Mononuclear cell (primary cell): ENCODE data around the gene UGGT2. TPM values are rescaled to one million over a fixed set of nuclear protein-coding genes. Genes with fewer than 3 reads are reported as not detected.
A peak's percentile ranks its signal among the peaks of the same experiment; 100 is the strongest.

Experiments used
- H3K27me3 ChIP-seq: 2 replicates; pipeline ENCODE4 v1.6.0; 2011; ENCODE audit warnings: low read length, control low read depth; ENCODE audit not compliant: insufficient read depth
- H3K4me1 ChIP-seq: 2 replicates; pipeline ENCODE4 v1.5.1; 2011; ENCODE audit warnings: mild to moderate bottlenecking, low read length, control low read depth; ENCODE audit not compliant: insufficient read depth
- H3K4me3 ChIP-seq: 2 replicates; pipeline ENCODE4 v1.5.1; 2011; ENCODE audit warnings: mild to moderate bottlenecking, low read length, moderate library complexity
- H3K9me3 ChIP-seq: 2 replicates; pipeline ENCODE4 v1.5.1; 2011; ENCODE audit warnings: low read depth, mild to moderate bottlenecking, control low read depth, low read length
- total RNA-seq: library from RNA; depleted of rRNA; stranded (reverse); fragments of >200 nt; gene quantifications from one replicate; pipeline ENCODE4 v1.2.3, GENCODE V29; 2012

UGGT2 gene, protein sequence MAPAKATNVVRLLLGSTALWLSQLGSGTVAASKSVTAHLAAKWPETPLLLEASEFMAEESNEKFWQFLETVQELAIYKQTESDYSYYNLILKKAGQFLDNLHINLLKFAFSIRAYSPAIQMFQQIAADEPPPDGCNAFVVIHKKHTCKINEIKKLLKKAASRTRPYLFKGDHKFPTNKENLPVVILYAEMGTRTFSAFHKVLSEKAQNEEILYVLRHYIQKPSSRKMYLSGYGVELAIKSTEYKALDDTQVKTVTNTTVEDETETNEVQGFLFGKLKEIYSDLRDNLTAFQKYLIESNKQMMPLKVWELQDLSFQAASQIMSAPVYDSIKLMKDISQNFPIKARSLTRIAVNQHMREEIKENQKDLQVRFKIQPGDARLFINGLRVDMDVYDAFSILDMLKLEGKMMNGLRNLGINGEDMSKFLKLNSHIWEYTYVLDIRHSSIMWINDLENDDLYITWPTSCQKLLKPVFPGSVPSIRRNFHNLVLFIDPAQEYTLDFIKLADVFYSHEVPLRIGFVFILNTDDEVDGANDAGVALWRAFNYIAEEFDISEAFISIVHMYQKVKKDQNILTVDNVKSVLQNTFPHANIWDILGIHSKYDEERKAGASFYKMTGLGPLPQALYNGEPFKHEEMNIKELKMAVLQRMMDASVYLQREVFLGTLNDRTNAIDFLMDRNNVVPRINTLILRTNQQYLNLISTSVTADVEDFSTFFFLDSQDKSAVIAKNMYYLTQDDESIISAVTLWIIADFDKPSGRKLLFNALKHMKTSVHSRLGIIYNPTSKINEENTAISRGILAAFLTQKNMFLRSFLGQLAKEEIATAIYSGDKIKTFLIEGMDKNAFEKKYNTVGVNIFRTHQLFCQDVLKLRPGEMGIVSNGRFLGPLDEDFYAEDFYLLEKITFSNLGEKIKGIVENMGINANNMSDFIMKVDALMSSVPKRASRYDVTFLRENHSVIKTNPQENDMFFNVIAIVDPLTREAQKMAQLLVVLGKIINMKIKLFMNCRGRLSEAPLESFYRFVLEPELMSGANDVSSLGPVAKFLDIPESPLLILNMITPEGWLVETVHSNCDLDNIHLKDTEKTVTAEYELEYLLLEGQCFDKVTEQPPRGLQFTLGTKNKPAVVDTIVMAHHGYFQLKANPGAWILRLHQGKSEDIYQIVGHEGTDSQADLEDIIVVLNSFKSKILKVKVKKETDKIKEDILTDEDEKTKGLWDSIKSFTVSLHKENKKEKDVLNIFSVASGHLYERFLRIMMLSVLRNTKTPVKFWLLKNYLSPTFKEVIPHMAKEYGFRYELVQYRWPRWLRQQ (N-terminal part only)
- total RNA-seq, result 4.3 TPM

DNA sequence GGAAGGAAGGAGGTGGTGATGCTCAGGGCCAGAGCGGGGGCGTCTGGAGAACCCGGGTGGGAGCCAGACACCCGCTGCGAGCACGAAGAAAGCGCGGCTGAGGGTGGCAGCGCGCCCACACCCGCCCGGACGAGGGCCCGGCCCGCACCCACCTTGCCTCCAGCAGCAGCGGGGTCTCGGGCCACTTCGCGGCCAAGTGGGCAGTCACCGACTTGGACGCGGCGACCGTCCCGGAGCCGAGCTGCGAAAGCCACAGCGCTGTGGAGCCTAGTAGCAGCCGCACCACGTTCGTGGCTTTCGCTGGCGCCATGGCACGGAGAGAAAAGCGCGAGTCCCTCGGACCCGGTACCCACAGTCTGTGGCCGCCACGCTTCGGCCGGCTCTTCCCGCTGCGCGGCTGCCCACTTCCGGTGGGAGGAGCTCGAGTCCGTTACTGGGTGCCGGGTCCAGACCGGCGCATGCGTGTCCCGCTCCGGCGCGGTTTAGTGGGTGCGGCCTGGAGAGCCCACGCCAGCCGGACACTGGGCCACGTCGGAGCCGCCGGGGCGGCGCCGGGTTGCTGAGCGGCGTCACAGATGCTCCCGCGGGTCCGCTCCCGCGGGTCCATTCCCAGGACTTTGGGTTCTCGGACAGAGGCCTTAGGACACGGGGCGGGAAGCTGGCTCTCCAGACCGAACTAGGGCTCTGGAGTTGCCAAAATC is at the start of gene UGGT2:
UGGT2 (minus strand) TSS at position 399 of the 701 bp plus-strand sequence; CDS start at position 310, 89 bp downstream.
- Histone ChIP-seq H3K4me1 (peaks cover 6% of the 10 kb centered on the region), H3K4me3 (peak within 1 kb of the TSS; percentile 51), H3K27me3 (peaks cover 13% of the 10 kb centered on the region), H3K9me3 (no peaks in the 10 kb centered on the region)

DNA sequence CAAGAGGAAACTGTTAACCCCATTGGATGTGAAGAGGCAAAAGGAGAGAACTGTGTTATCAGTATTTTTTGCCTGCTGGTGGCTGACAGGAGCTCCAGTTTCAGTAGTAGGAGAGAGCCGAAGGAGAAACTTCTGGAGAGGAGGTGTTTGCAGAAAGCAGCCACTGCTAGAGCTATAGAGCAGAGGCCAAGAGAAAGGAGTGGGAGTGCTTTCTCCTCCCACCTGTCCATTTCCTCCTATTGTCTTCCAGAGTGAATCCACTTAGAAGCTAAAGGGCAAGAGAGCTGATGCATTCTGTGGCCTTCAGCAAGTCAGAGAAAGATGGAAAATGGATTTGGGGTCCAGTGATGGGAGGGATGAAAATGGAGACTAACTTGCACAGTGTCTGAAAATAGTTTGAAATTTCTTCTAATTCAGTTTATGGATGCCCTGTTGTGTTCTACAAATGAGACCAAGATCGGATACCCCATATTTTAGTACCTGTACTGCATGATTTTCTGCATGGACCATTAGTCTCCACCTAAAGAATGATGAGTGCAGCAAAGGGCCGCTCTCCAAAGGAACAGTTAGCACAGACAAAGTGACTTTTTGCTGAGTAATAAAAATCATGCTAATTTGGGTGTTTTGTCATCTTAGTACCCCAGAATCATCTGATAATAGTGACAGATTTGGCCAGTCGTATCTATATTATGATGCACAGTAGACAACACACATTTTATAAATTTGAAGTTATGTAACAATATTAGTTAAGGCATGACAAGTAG is 47.4 kb upstream of the UGGT2 start:
- no peak overlapping the region for H3K4me3 ChIP-seq
- no peaks in the 10 kb centered on the region for H3K4me1 ChIP-seq
- no peaks in the 10 kb centered on the region for H3K9me3 ChIP-seq
- H3K27me3 ChIP-seq, result no peaks in the 10 kb centered on the region

DNA sequence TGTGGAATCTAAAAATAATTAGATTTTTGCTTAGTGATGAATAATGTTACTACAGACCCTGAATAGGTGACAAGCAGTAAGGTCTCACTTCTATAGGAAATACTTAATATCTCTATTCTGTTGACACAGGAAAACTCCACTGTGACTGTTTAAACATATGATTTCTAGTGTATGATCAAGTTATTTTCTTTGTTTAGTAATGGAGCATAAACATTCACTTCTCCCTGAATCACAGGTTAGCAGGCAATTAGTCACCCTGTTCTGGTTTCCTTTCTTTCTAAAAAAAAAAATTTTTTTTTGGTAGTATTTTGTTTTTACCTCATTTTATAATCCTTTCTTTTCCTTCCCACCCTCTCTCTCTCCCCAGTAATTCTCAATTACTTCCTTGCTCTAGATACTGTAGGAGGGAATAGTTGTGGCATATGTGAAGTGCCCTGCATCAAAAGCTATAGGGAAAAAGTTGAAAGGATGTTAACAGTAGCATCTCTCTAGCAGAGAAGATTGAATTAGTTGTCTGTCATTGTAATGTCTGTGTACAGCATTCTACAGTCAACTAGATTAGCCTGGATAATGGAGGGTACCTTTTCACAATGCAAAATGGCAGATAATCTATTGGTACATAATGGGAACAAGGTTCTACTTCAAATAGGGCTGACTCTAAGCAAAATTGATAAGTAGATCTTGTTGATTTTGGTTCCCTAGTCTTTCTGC is 40.2 kb upstream of the UGGT2 start:
- H3K27me3 ChIP-seq, result peaks cover 52% of the 10 kb centered on the region
- H3K4me1 ChIP-seq, result no peaks in the 10 kb centered on the region
- no peak overlapping the region for H3K4me3 ChIP-seq
- no peaks in the 10 kb centered on the region for H3K9me3 ChIP-seq

DNA sequence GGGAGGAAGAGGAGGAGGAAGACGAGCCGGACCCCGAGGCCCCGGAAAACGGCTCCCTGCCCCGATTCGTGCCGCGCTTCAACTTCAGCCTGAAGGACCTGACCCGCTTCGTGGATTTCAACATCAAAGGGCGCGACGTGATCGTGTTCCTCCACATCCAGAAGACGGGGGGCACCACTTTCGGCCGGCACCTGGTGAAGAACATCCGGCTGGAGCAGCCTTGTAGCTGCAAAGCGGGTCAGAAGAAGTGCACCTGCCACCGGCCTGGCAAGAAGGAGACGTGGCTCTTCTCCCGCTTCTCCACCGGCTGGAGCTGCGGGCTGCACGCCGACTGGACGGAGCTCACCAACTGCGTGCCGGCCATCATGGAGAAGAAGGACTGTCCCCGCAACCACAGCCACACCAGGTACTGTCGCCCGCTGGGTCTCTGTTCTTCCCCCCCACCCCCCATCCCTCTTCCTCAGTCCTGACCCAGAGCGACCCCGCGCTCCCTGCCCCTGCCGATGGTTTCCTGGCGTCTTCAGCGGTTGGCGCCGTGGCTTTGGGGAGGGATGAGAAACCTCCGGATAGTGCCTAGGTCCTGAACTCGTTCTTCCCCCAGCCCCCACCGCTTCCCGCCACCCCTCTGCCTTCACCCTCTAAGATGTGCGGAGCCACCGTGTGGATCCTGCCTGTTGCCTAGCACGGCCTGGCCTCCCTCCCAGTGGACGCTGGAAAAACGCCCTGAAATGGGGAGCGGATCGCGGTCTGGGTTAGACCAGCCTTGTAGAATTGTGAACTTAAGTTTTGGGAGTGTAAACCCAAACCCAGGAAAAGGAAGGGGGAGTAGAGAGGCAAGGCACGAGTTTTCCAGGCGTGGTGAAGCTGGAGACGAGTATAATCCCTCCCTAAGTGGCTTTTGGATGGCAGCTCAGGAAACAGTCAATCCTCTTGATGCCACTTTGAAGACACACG is 38.2 kb upstream of the UGGT2 start:
- H3K27me3 ChIP-seq, result peaks cover 68% of the 10 kb centered on the region
- H3K9me3 ChIP-seq, result no peaks in the 10 kb centered on the region
- no peak overlapping the region for H3K4me3 ChIP-seq
- H3K4me1 ChIP-seq, result no peaks in the 10 kb centered on the region

DNA sequence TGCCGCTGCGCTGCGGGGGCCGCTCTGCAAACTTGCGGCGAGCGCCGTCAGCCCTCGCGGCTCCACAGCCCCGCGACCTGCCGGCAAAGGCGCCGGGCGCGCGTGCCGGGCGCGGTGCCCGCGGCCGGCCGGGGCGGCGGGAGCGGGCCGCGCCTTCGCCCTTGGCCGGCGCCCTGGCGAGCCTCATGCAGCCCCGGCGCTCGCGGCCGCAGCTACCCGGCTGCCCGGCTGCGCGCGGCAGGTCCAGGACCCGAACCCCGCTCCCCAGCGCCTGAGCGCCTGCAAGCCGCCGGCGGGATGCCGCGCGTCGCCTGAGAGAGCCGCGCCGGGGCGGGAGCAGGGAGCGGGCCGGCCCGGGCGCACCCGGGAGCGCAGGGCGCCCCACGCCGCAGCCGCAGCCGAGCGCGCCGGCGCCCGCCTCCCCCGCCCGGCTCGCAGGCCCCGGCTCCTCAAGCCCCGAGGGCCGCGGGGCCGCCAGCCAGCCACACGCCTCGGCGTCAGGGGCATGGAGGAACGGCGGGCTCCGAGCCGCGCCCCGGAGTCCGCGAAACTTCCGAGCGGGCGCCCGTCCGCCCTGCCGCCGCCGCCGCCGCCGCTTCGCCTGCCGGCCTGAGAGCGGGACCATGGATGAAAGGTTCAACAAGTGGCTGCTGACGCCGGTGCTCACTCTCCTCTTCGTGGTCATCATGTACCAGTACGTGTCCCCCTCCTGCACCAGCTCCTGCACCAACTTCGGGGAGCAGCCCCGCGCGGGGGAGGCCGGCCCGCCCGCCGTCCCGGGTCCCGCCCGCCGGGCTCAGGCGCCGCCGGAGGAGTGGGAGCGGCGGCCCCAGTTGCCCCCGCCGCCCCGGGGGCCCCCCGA is 37.3 kb upstream of the UGGT2 start:
- H3K27me3 ChIP-seq, result peaks cover 66% of the 10 kb centered on the region
- no peaks in the 10 kb centered on the region for H3K4me1 ChIP-seq
- H3K9me3 ChIP-seq, result no peaks in the 10 kb centered on the region
- no peak overlapping the region for H3K4me3 ChIP-seq

DNA sequence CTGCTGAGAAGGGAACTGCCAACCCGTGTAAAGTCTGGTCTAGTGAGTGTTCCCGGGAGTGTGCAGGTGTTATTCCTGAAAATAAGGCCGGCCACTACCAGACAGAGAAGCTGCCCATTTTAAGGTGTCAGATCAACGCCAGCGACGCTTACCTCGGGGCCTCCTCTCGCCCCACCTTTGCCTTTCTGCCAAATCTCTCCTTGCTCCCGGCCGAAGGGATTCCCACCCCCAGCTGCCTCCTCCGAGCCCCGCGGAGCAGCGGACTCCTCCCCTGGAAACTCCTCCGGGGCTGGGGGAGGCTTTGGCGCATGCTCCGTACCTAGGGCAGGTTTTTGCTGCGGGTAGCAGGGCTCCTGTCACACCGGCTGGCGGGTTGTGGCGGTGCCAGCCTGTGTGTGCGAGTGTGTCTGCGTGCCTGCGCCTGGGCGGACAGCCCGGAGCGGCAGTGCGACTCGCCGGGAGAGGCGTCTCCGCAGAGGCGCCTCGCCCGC is 36.6 kb upstream of the UGGT2 start, which contains the start of gene HS6ST3:
HS6ST3 (plus strand) TSS at position 359 of the 491 bp plus-strand sequence.
- Histone ChIP-seq H3K27me3 (peaks cover 65% of the 10 kb centered on the region), H3K9me3 (no peaks in the 10 kb centered on the region), H3K4me1 (no peaks in the 10 kb centered on the region), H3K4me3 (no peak within 1 kb of the TSS)

DNA sequence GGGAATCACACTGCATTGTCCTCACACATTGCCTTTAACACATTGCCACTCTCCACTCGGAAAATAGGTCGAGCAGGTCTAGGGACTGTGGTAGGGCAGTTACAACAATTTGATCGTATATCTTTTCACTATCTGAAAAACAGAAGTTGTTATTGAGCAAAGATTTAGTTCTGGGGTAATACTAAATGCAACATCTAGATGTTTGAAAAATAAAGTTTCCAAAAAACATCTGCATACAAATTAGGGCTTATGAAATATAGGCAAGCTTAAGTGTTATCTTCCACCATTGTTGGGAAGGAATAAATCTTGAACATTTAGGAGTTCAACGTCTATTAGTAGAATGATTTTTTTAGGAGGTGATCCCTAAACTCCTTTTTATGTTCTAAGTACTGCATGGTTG is 35.9 kb upstream of the UGGT2 start:
- H3K27me3 ChIP-seq, result peaks cover 62% of the 10 kb centered on the region
- H3K4me3 ChIP-seq, result no peak overlapping the region
- no peaks in the 10 kb centered on the region for H3K9me3 ChIP-seq
- no peaks in the 10 kb centered on the region for H3K4me1 ChIP-seq

DNA sequence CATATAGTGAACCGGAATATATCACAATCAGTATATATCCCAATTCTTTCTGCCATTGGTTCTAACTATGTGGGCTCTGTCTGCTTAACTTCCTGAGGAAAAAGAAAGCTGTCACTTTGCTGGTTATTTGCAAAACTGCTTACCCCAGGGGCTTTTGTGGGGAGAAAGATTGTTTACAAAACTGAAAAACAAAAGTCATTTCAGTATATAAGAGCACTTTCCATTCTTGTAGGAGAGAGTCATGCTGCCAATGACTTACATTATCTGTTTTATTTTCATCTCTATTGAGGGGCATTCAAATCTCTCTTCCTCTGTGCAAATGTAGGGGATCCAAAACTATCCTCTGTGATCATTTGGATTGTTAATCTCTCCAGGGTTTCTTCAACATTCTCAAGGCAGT is 33.5 kb upstream of the UGGT2 start:
- Histone ChIP-seq H3K9me3 (no peaks in the 10 kb centered on the region), H3K27me3 (peaks cover 39% of the 10 kb centered on the region), H3K4me1 (no peaks in the 10 kb centered on the region), H3K4me3 (no peak overlapping the region)

DNA sequence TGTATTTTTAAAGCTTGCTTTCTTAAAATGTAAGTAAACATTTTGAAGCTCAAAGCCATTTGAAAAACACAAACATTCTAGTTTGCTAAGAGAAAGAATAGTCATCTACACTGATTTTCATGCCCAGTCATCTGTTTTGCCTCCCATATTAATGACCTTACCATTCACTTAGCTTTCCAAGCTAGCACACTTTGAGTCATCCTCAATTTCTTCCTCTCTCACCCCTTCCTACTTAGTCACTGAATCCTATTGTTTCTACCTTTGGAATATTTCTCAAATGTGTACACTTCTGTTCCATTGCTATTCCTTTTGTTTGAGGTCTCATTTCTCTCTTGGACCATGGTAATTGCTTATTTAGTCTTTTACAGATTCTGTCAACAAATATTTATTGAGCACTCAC is 29.4 kb upstream of the UGGT2 start:
- H3K9me3 ChIP-seq, result no peaks in the 10 kb centered on the region
- H3K27me3 ChIP-seq, result peaks cover 8% of the 10 kb centered on the region
- H3K4me1 ChIP-seq, result no peaks in the 10 kb centered on the region
- H3K4me3 ChIP-seq, result no peak overlapping the region

DNA sequence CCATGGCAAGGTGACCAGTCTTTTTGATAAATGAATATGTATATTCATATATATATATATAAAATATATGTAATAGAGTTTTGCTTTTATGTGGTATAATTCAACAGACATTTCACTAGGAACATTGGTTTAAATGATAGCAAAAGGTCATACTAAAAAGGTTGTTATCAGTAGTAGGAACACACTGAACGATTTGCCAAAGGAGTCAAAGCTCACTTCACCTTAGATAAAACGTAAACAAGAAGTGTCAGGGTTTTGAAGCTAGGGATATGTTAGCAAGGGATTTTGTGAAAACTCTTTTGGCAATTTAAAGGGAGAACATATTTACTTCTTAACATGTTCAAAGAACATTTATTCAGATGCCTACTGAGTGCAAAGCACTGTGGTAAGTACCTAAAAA is 28.7 kb upstream of the UGGT2 start:
- no peak overlapping the region for H3K4me3 ChIP-seq
- no peaks in the 10 kb centered on the region for H3K9me3 ChIP-seq
- H3K4me1 ChIP-seq, result no peaks in the 10 kb centered on the region
- H3K27me3 ChIP-seq, result peaks cover under 1% of the 10 kb centered on the region

DNA sequence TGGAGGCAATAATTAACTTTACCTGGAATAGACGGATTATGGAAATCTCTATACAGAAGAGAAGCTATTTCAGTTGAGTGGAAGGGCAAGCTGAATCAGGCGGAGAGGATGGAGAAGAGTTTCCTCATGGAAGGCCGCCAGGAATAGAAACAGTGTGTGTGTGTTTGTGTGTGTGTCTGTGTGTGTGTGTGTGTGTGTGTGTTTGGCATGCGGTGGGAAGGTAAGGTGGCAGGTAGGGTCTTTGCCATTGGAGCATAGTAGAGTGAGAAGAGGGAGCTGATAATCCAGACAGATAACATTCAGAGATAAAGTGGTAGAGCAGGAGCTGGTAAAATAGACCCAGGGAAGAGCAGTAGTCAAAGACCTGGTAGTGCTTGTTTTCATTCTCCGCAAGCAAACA is 27.5 kb upstream of the UGGT2 start:
- Histone ChIP-seq H3K4me3 (no peak overlapping the region), H3K4me1 (no peaks in the 10 kb centered on the region), H3K27me3 (no peaks in the 10 kb centered on the region), H3K9me3 (no peaks in the 10 kb centered on the region)
